Dendritic cell treated with granulocyte-macrophage colony-stimulating factor and Interleukin-4, amounts not matched to agents 40 ng/mL and 50 ng/mL, for 4 days (primary cell): Measurements from ENCODE around the gene CLN5.
"Not testable (repeated sequence)": the region's sequence is repeated elsewhere in the genome, so short reads cannot be mapped to it uniquely, and the experiment has no call there.

ENCODE experiments used
- H3K27ac Mint-ChIP-seq: one replicate; pipeline ENCODE4 v1.8.0; 2022; ENCODE audit warnings: mild to moderate bottlenecking, mixed read lengths
- H3K27me3 Mint-ChIP-seq: one replicate; pipeline ENCODE4 v1.8.0; 2022; ENCODE audit warnings: mild to moderate bottlenecking, mixed read lengths
- H3K36me3 Mint-ChIP-seq: one replicate; pipeline ENCODE4 v1.8.0; 2022; ENCODE audit warnings: low read depth, mixed read lengths
- H3K4me1 Mint-ChIP-seq: one replicate; pipeline ENCODE4 v1.8.0; 2022; ENCODE audit warnings: low read depth, mixed read lengths
- H3K4me3 Mint-ChIP-seq: one replicate; pipeline ENCODE4 v1.8.0; 2022; ENCODE audit warnings: mild to moderate bottlenecking, moderate library complexity, mixed read lengths
- H3K9me3 Mint-ChIP-seq: one replicate; pipeline ENCODE4 v1.8.0; 2022; ENCODE audit warnings: mixed read lengths
- intact Hi-C: fragments of 100-400 bp; cut with micrococcal nuclease; formaldehyde crosslinking; loops from one replicate; pipeline ENCODE4 v1.15.0; 2022

Gene CLN5

GRCh38 chr13:76991796-76992547 is at the start of gene CLN5:
Gene CLN5 (plus strand): TSS chr13:76992081. CDS start chr13:76992099, 18 bp downstream.
- Mint-ChIP-seq H3K4me3 (peak within 1 kb of the TSS; percentile 99), H3K27me3 (no peaks in the 10 kb centered on the region), H3K9me3 (no peaks in the 10 kb centered on the region), H3K4me1 (peaks cover 24% of the 10 kb centered on the region), H3K27ac (peak within 1 kb of the TSS; percentile 99), H3K36me3 (peaks cover 32% of the 10 kb centered on the region)
- intact Hi-C loops = loop anchor here (2.0 to 5.0 kb wide), 2 partner anchors 35 to 1120 kb away; partner anchors contain the start of gene FBXL3

DNA sequence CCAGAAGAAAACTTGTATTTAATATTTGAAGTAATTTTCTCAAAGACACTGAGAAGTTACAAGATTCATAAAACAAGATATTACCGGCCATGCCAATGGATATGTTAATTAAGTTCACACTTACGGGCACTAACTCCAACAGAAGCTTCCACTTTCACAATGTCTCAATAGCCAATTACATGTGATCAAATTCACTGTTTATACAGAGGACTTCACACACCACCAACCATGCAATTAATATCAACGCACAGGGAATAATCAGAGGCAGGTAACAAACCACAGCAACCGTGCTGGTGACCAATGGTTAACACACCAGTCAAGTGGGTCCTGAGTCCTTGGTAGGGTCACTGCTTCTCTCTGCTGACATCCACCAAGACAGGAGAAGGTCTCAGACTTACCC is 49.5 kb upstream of the CLN5 start:
- Mint-ChIP-seq H3K27ac (no peak overlapping the region), H3K36me3 (no peaks in the 10 kb centered on the region), H3K4me1 (peaks cover 49% of the 10 kb centered on the region)

GRCh38 chr13:76943646-76944045 is 48.2 kb upstream of the CLN5 start:
- H3K27me3 Mint-ChIP-seq = no peaks in the 10 kb centered on the region
- no peaks in the 10 kb centered on the region for H3K9me3 Mint-ChIP-seq
- intact Hi-C loops = no loop called here
- peaks cover 43% of the 10 kb centered on the region for H3K4me1 Mint-ChIP-seq
- peak overlapping the region; percentile 54 for H3K27ac Mint-ChIP-seq
- H3K4me3 Mint-ChIP-seq = no peak overlapping the region
- no peaks in the 10 kb centered on the region for H3K36me3 Mint-ChIP-seq

More for the DNA sequence above, 49.5 kb upstream of the CLN5 start:
- no peaks in the 10 kb centered on the region for H3K9me3 Mint-ChIP-seq
- H3K27me3 Mint-ChIP-seq = no peaks in the 10 kb centered on the region
- H3K4me3 Mint-ChIP-seq = no peak overlapping the region
- intact Hi-C loops = no loop called here

DNA sequence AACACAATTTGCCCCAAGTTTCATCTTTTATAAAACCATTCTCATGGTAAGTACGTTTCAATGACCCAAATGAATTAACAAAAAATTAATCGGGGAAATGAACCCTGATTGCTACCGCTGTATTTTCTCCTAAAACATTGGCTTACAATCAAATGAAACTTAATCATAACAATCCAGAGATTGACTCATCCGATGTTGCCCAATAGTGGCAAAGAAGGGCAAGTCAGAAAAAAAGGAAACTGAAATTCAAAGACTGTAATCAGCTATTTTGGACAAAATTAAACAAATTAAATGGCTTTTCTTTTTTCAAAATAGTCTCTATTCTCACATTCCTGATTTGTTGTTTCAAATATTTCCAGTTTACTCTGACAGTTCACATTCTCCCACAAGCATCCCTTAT is 47.4 kb upstream of the CLN5 start:
- no peaks in the 10 kb centered on the region for H3K9me3 Mint-ChIP-seq
- H3K27ac Mint-ChIP-seq = peak overlapping the region; percentile 54
- no peak overlapping the region for H3K4me3 Mint-ChIP-seq
- intact Hi-C loops = no loop called here
- H3K4me1 Mint-ChIP-seq = peaks cover 40% of the 10 kb centered on the region
- H3K27me3 Mint-ChIP-seq = no peaks in the 10 kb centered on the region
- H3K36me3 Mint-ChIP-seq = no peaks in the 10 kb centered on the region

DNA sequence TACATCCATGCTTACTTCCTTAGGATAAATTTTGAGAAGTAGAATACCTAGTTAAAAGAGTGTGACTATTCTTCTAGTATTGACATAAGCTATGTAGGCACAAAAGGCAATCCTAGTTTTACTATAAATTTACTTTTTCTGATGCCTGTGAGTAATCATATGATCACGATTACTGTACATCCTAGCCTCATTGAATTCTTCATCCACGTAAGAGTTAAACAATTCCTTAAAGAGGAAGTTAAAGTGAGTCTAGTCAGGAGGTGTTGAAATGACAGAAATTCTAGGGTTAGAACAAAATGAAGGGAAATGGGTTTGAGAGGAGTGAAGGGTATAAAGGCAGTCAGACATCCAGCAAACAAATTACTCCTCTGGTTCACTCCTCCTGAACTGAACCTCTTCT is 43.7 kb upstream of the CLN5 start, which contains the start of gene ACOD1:
ACOD1 (plus strand) TSS at position 363 of the 400 bp plus-strand sequence. CDS start 48 bp downstream, outside the sequence.
- no peak within 1 kb of the TSS for H3K27ac Mint-ChIP-seq

DNA sequence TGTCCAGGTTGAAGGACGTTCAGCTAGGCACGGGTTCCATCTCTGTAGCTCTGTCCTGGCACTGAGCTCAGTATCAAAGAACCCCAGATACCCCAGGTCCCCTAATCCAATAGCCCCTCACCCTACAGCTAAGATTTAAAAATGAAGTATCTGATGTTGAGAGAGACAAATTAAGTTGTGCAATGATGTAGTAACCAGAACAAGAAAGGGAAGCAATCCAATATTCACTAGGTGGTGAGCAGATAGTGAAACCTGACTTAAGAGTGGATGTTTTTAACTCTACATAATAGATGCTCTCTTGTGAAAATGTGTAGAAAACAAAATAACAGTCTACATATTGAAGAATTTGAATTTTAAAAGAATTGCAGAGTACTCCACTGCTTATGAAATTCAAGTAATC is 41.8 kb upstream of the CLN5 start:
- no peaks in the 10 kb centered on the region for H3K36me3 Mint-ChIP-seq
- no peak overlapping the region for H3K27ac Mint-ChIP-seq
- intact Hi-C loops = no loop called here
- H3K4me1 Mint-ChIP-seq = peaks cover 33% of the 10 kb centered on the region
- no peak overlapping the region for H3K4me3 Mint-ChIP-seq
- no peaks in the 10 kb centered on the region for H3K27me3 Mint-ChIP-seq
- no peaks in the 10 kb centered on the region for H3K9me3 Mint-ChIP-seq

More for the DNA sequence above, 43.7 kb upstream of the CLN5 start, which contains the start of gene ACOD1:
- Mint-ChIP-seq H3K27me3 (no peaks in the 10 kb centered on the region), H3K4me1 (peaks cover 40% of the 10 kb centered on the region), H3K9me3 (no peaks in the 10 kb centered on the region), H3K36me3 (no peaks in the 10 kb centered on the region), H3K4me3 (no peak within 1 kb of the TSS)
- intact Hi-C loops = no loop called here

DNA sequence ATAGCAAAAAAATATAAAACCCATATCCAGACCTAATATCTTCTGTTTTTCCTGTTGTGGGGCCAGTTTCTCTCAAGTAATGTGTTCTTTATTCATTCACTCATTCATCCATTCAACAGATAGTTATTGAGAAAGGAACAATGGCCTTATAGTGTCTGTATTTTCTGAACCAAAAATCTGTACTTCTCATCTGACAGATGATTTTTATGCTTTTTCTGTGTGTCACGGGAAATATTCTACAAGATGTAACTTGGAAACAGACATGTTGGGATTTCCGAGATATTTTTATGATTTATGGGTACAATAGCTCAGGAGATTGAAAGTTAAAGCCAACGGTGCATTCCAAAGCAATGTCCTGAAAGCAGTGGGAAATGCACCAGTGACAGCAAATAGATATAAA is 37.9 kb upstream of the CLN5 start:
- H3K27ac Mint-ChIP-seq = no peak overlapping the region
- no peaks in the 10 kb centered on the region for H3K36me3 Mint-ChIP-seq
- no peaks in the 10 kb centered on the region for H3K27me3 Mint-ChIP-seq
- no peak overlapping the region for H3K4me3 Mint-ChIP-seq
- intact Hi-C loops = no loop called here
- peaks cover 10% of the 10 kb centered on the region for H3K9me3 Mint-ChIP-seq
- peaks cover 21% of the 10 kb centered on the region for H3K4me1 Mint-ChIP-seq

DNA sequence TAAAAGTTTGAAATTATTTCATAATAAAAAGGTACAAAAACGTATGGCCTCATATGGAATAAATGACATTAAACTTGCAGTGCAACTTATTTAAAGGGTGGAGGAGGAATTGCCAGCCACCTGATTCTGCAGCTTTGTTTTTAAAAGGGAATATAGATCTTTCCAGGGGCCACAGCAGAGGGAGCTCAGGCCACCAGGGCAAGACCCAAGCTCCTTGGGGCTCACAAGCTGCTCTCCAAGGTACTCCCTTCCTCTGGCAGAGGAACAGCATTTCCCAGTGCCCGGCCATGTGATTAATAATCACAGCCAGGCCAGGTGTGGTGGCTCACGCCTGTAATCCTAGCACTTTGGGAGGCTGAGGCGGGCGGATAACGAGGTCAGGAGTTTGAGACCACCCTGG is 37.3 kb upstream of the CLN5 start:
- H3K36me3 Mint-ChIP-seq = no peaks in the 10 kb centered on the region
- intact Hi-C loops = no loop called here

DNA sequence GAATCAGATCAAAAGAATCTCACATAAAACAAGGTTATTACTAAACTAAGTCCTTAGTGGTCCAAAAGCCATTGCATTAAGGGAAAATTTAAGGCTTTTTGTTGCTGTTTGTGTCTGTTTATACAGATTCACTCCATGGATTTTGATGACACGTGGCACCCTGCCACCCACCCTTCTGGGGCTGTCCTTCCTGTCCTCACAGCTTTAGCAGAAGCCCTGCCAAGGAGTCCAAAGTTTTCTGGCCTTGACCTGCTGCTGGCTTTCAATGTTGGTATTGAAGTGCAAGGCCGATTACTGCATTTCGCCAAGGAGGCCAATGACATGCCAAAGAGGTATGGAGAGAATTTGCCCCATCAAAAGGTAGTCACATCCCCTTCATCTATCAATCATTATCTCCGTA is 36.7 kb upstream of the CLN5 start:
- H3K4me3 Mint-ChIP-seq = no peak overlapping the region
- H3K27ac Mint-ChIP-seq = no peak overlapping the region
- intact Hi-C loops = no loop called here
- peaks cover 23% of the 10 kb centered on the region for H3K9me3 Mint-ChIP-seq
- H3K36me3 Mint-ChIP-seq = peaks cover 2% of the 10 kb centered on the region
- H3K4me1 Mint-ChIP-seq = peaks cover 16% of the 10 kb centered on the region
- no peaks in the 10 kb centered on the region for H3K27me3 Mint-ChIP-seq

More for the DNA sequence above, 37.3 kb upstream of the CLN5 start:
- Mint-ChIP-seq H3K27ac (no peak overlapping the region), H3K4me3 (no peak overlapping the region), H3K9me3 (peaks cover 16% of the 10 kb centered on the region), H3K27me3 (no peaks in the 10 kb centered on the region), H3K4me1 (peaks cover 23% of the 10 kb centered on the region)

DNA sequence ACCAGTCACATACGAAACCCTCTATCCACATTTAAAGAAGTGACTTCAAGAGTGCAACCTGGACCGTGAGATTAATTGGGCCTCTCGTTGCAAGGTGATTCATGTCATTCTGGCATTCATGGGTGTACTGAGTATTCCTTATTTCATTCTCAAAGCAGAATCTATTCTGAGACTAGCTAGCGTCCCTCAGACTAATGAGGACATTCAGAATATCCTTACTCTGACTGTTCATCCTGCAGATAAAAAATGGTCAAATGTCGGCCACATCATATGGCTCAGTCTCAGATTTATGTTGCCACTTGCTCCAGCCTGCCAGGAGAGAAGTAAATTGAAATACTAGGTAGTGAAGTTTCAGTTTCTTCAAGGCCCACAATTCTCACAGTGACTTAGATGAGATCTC is 36.2 kb upstream of the CLN5 start:
- Mint-ChIP-seq H3K4me3 (no peak overlapping the region), H3K9me3 (peaks cover 27% of the 10 kb centered on the region), H3K4me1 (peaks cover 11% of the 10 kb centered on the region), H3K36me3 (peaks cover 7% of the 10 kb centered on the region), H3K27ac (no peak overlapping the region), H3K27me3 (no peaks in the 10 kb centered on the region)
- intact Hi-C loops = no loop called here

GRCh38 chr13:76958841-76959432 is 32.9 kb upstream of the CLN5 start:
- no peaks in the 10 kb centered on the region for H3K27me3 Mint-ChIP-seq
- intact Hi-C loops = no loop called here
- peaks cover 9% of the 10 kb centered on the region for H3K36me3 Mint-ChIP-seq
- H3K4me3 Mint-ChIP-seq = no peak overlapping the region
- peaks cover 38% of the 10 kb centered on the region for H3K9me3 Mint-ChIP-seq
- H3K4me1 Mint-ChIP-seq = peaks cover 8% of the 10 kb centered on the region
- H3K27ac Mint-ChIP-seq = peak overlapping the region; percentile 32

- H3K27me3 Mint-ChIP-seq, H3K27ac Mint-ChIP-seq, H3K4me3 Mint-ChIP-seq, H3K4me1 Mint-ChIP-seq, H3K36me3 Mint-ChIP-seq, intact Hi-C loops: not testable (repeated sequence)
- H3K9me3 Mint-ChIP-seq = peaks cover 38% of the 10 kb centered on the region
These were observed 32.1 kb upstream of the CLN5 start for GRCh38 chr13:76959734-76960133.

DNA sequence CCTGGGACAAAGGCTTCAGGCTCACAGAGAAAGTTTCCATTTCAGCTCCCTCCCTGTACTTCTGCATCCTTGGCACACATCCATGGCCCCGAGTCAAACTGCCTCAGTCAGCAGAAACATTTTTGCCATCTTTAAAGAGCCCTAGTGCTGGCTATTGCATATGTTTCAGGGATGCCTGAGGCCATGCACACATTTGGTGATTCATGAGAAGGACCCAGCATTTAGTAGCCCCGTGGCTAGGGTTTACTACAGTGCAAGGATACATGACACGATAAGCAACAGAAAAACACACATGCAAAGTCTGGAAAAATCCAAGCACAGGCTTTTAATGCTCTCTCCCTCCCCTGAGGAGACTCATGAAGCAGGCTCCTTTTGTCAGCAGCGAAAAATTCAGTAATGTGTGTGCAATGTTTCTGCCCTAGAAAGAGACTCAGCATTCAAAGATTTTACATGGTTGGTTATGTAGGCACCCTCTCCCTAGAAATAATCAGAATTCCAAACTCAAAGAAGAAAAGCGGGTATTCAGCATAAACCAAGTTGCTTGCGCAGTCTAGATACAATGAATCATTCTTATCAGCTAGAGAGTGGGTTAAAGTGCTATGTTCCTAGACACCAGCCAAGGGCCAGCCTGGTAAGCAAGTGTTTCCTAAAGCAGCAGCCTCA is 26.0 kb upstream of the CLN5 start:
- Mint-ChIP-seq H3K36me3 (peaks cover under 1% of the 10 kb centered on the region), H3K27me3 (peaks cover 10% of the 10 kb centered on the region)
- intact Hi-C loops = no loop called here

DNA sequence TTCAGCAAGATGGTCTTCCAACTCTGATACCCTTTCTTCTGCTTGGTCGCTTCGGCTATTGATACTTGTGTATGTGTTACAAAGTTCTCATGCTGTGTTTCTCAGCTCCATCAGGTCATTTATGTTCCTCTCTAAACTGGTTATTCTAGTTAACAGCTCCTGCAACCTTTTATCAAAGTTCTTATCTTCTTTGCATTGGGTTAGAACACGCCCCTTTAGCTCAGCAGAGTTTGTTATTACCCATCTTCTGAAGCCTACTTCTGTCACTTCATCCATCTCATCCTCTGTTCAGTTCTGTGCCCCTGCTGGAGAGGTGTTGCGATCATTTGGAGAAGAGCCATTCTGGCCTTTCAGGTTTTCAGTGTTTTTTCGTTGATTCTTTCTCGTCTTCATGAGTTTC is 24.9 kb upstream of the CLN5 start:
- intact Hi-C loops = no loop called here
- H3K27me3 Mint-ChIP-seq = peaks cover 11% of the 10 kb centered on the region
- H3K36me3 Mint-ChIP-seq = no peaks in the 10 kb centered on the region
- H3K9me3 Mint-ChIP-seq = no peaks in the 10 kb centered on the region
- H3K4me1 Mint-ChIP-seq = peaks cover 7% of the 10 kb centered on the region
- H3K4me3 Mint-ChIP-seq = no peak overlapping the region
- H3K27ac Mint-ChIP-seq = no peak overlapping the region

More for the DNA sequence above, 26.0 kb upstream of the CLN5 start:
- H3K4me1 Mint-ChIP-seq = peaks cover 5% of the 10 kb centered on the region
- H3K4me3 Mint-ChIP-seq = no peak overlapping the region
- H3K9me3 Mint-ChIP-seq = peaks cover 9% of the 10 kb centered on the region
- H3K27ac Mint-ChIP-seq = no peak overlapping the region
